ENCODE measurements around the gene PMP22.
"Not testable (repeated sequence)": the region's sequence is repeated elsewhere in the genome, so short reads cannot be mapped to it uniquely, and the experiment has no call there.

PMP22 gene

GRCh38 chr17:15200574-15200973 is 64.6 kb downstream of the PMP22 start:
- not testable (repeated sequence) for DNase-seq

- DNase-seq = no peak
Observed at GRCh38 chr17:15197229-15197628, 67.9 kb downstream of the PMP22 start.

DNA sequence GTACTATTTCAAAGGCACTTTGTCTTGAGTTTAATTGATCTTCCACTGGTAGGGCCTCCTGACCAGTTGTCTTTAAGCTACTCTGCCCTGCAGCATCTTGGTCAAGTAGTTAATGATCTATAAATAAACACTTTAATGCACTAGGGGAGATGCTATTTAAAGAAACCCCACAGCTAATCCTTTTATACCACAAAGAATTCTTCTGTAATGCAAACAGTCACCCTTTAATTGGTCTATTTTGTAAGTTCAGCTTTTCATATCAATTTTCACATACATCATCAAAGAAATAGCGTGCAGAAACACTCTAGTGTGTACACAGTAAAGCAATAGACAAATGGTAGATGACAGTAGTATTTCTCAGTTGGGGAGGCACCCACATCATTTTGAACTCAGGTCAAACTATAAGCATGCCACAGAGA is 70.3 kb downstream of the PMP22 start:
- DNase-seq = no peak

- no peak for DNase-seq
Observed at GRCh38 chr17:15185625-15185991, 79.5 kb downstream of the PMP22 start.

DNA sequence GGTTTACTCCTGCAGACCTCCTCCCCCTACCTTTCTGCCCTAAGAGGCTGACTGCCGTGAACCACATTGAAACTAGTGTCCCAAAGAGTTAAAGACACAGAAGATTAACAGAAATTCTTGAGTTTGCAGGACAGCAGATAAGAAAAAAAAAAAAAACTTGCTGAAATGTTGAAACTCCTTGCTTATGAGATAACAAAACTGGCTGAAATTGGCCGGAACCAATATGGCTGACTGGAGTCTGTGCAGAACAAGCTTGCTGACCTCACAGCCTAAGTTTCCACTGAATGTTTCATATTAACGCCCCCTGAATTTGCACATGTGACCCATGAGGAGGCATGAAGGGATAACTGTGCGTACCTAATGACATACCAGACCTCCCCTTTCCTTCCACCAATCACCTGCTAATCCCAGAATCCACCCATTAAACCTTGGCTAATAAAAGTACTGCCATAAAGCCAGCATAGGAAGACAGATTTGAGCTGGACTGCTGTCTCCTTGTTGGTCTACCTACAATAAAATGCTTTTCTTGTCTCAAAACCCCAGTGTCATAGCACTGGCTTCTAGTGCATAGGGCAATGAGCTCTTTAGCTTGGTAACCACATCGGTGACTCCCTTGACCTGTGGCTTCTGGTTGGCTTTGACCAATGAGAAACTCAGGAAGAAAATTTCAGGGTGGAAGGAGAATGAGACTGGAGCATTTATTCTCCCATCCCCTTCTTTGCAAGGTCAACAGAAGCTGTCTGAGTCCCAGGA is 80.1 kb downstream of the PMP22 start:
- no peak for DNase-seq

GRCh38 chr17:15181816-15182215 is 83.3 kb downstream of the PMP22 start:
- DNase-seq = no peak

DNA sequence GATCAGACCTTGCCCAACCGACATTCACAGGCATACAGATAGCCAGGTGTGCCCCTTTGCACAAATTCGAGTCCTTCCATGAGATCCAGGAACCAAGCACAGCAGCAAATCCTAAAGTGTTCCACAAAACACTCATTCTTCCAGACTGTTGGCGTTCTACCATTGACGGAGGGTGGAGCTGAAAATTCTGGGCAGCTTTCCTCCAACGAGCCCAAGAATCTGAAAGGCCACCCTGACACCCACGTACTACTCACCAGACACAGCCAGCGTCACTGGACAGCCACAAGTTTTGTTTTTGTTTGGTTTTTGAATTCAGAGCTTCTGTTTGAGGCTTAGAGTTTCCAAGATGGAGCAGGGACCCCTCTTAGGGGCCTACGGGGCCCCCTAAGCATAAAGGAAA is 83.8 kb downstream of the PMP22 start:
- DNase-seq = no peak

DNA sequence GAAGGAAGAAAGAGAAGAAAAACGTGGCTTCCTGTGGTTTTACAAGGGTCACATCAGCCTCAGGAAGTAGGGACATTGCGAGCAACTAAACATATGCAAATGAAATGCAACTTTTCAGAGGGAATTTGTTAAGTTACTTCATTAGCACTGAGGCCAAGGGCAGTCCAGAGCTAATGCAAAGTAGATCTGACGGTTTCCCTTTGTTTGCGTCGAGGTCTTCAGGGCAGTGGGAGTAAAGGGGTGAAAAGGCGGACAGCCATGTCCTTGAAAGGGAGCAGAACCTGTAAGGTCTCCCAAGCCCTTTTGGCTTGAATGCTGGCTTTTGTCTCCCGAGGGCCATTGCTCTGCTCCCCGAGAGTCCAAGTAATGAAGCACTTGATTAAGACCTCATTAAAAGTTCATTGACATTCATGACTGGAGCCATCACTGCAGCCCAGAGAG is 85.0 kb downstream of the PMP22 start:
- no peak for DNase-seq
